ENCODE results near the gene CDK14. TPM values are rescaled to one million over a fixed set of nuclear protein-coding genes. Genes with fewer than 3 reads are reported as not detected.

The CDK14 gene
- total RNA-seq, 1 donor from 2014 or later = 52.3 TPM

- H3K27ac Mint-ChIP-seq = no peak overlapping the region
- no peaks in the 10 kb centered on the region for H3K9me3 ChIP-seq (ENCODE audit: low read depth)
- no peaks in the 10 kb centered on the region for H3F3A ChIP-seq (ENCODE audit: low read depth)
Measured at GRCh38 chr7:90717296-90718060, 121.4 kb downstream of the CDK14 start.

GRCh38 chr7:90719155-90719554 lies 123.0 kb downstream of the CDK14 start:
- H4K20me1 ChIP-seq (ENCODE audit: low read depth) = peaks cover 5% of the 10 kb centered on the region
- H3K4me3 ChIP-seq = no peak overlapping the region
- H3K9me3 Mint-ChIP-seq = peaks cover 3% of the 10 kb centered on the region
- peaks cover 37% of the 10 kb centered on the region for H3K4me1 ChIP-seq
- H3K36me3 Mint-ChIP-seq = peaks cover 4% of the 10 kb centered on the region
- no peak overlapping the region for H3K27ac Mint-ChIP-seq
- no peak overlapping the region for H3K9ac ChIP-seq
- H3K4me2 ChIP-seq = no peak overlapping the region
- H3K4me1 Mint-ChIP-seq = peaks cover 43% of the 10 kb centered on the region
- H3K79me2 ChIP-seq (ENCODE audit: low read depth) = peaks cover 51% of the 10 kb centered on the region
- no peaks in the 10 kb centered on the region for H3K27me3 ChIP-seq
- no peaks in the 10 kb centered on the region for H3K36me3 ChIP-seq
- no peaks in the 10 kb centered on the region for H3K9me3 ChIP-seq (ENCODE audit: low read depth)
- no peak overlapping the region for H2AFZ ChIP-seq (replicated peaks)
- DNase-seq (ENCODE audit: low spot score) = no peak
- H3K27ac ChIP-seq = no peak overlapping the region
- peaks cover 2% of the 10 kb centered on the region for H3K27me3 Mint-ChIP-seq (ENCODE audit: insufficient read depth, low read depth)
- no peak overlapping the region for H3K4me3 Mint-ChIP-seq
- H3F3A ChIP-seq (ENCODE audit: low read depth) = no peaks in the 10 kb centered on the region
- TF ChIP-seq EZH2 (IDR thresholded peaks at IDR 0.05) (no peak), CTCF (IDR thresholded peaks at IDR 0.05) (no peak)

More at GRCh38 chr7:90717296-90718060, 121.4 kb downstream of the CDK14 start:
- peak; percentile 66 for DNase-seq (ENCODE audit: low spot score)
- Mint-ChIP-seq H3K27me3 (ENCODE audit: insufficient read depth, low read depth) (no peaks in the 10 kb centered on the region), H3K4me3 (no peak overlapping the region), H3K36me3 (peaks cover 10% of the 10 kb centered on the region), H3K4me1 (peaks cover 43% of the 10 kb centered on the region), H3K9me3 (peaks cover 10% of the 10 kb centered on the region)
- no peak overlapping the region for H3K27ac ChIP-seq
- H3K27me3 ChIP-seq = no peaks in the 10 kb centered on the region
- H3K36me3 ChIP-seq = no peaks in the 10 kb centered on the region
- no peak overlapping the region for H2AFZ ChIP-seq (replicated peaks)
- no peak overlapping the region for H3K9ac ChIP-seq
- peak overlapping the region; percentile 53 for H3K4me2 ChIP-seq
- no peak overlapping the region for H3K4me3 ChIP-seq
- peaks cover 5% of the 10 kb centered on the region for H4K20me1 ChIP-seq (ENCODE audit: low read depth)
- H3K4me1 ChIP-seq = peaks cover 37% of the 10 kb centered on the region
- TF ChIP-seq CTCF (IDR thresholded peaks at IDR 0.05) = no peak
- TF ChIP-seq EZH2 (IDR thresholded peaks at IDR 0.05) = no peak
- TF ChIP-seq EZH2phosphoT487 (IDR thresholded peaks at IDR 0.05) = no peak
- H3K79me2 ChIP-seq (ENCODE audit: low read depth) = peaks cover 45% of the 10 kb centered on the region

- no peaks in the 10 kb centered on the region for H3K9me3 Mint-ChIP-seq
- TF ChIP-seq EZH2phosphoT487 (IDR thresholded peaks at IDR 0.05) (no peak), CTCF (IDR thresholded peaks at IDR 0.05) (no peak), EZH2 (IDR thresholded peaks at IDR 0.05) (no peak)
- no peak overlapping the region for H3K27ac ChIP-seq
- no peak overlapping the region for H3K4me3 ChIP-seq
- peaks cover 51% of the 10 kb centered on the region for H3K4me1 Mint-ChIP-seq
- H3K36me3 ChIP-seq = no peaks in the 10 kb centered on the region
- peaks cover 54% of the 10 kb centered on the region for H3K79me2 ChIP-seq (ENCODE audit: low read depth)
- H3K27me3 ChIP-seq = no peaks in the 10 kb centered on the region
- peaks cover 2% of the 10 kb centered on the region for H3K27me3 Mint-ChIP-seq (ENCODE audit: insufficient read depth, low read depth)
- no peak for DNase-seq (ENCODE audit: low spot score)
- H4K20me1 ChIP-seq (ENCODE audit: low read depth) = peaks cover 5% of the 10 kb centered on the region
- H3K4me3 Mint-ChIP-seq = no peak overlapping the region
- H3K9me3 ChIP-seq (ENCODE audit: low read depth) = no peaks in the 10 kb centered on the region
- no peak overlapping the region for H3K4me2 ChIP-seq
- H3K36me3 Mint-ChIP-seq = peaks cover 2% of the 10 kb centered on the region
- peak overlapping the region; percentile 59 for H3K27ac Mint-ChIP-seq
- no peak overlapping the region for H2AFZ ChIP-seq (replicated peaks)
- peaks cover 4% of the 10 kb centered on the region for H3F3A ChIP-seq (ENCODE audit: low read depth)
- no peak overlapping the region for H3K9ac ChIP-seq
- peaks cover 42% of the 10 kb centered on the region for H3K4me1 ChIP-seq
Measured at GRCh38 chr7:90720984-90721760, 125.1 kb downstream of the CDK14 start.
